SIG-M5 treated with dmso at 0.1 percent for 504 hours (cell line): ENCODE results near the gene HOXA5.

Experiments
- DNase-seq: peaks from one replicate; lab custom pipeline; 2025; ENCODE audit not compliant: unreplicated experiment; lab: John Stamatoyannopoulos, UW

HOXA5 gene

DNA sequence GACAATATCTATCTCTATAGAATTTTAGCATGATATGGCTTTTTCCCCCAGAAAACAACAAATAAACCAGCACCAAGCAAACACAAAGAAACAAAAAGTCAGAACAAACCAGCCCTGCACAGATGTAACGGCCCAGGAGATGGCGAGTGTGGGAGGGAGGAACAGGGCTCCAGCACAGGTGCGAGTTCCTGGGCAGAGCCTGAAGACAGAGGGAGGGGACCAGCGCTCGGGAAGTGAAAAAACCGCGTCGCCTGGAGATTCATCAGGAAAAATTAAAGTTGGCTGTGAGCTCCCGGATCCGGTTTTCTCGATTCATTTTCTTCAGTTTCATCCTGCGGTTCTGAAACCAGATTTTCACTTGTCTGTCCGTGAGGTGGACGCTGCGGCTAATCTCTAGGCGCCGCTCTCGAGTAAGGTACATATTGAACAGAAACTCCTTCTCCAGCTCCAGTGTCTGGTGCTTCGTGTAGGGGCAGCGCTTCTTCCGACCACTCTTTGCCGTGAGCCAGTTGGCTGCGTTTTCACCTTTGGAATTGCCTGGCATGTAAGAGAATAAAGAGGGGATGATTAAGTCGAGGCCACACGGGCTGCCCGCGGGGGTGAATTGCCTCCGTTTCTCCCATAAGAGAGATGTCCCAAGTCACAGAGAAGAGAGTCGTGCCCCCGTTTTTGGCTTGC, 28.3 kb upstream of the HOXA5 start:
- DNase-seq = no peak

GRCh38 chr7:27171325-27171636, 27.8 kb upstream of the HOXA5 start:
- no peak for DNase-seq

DNA sequence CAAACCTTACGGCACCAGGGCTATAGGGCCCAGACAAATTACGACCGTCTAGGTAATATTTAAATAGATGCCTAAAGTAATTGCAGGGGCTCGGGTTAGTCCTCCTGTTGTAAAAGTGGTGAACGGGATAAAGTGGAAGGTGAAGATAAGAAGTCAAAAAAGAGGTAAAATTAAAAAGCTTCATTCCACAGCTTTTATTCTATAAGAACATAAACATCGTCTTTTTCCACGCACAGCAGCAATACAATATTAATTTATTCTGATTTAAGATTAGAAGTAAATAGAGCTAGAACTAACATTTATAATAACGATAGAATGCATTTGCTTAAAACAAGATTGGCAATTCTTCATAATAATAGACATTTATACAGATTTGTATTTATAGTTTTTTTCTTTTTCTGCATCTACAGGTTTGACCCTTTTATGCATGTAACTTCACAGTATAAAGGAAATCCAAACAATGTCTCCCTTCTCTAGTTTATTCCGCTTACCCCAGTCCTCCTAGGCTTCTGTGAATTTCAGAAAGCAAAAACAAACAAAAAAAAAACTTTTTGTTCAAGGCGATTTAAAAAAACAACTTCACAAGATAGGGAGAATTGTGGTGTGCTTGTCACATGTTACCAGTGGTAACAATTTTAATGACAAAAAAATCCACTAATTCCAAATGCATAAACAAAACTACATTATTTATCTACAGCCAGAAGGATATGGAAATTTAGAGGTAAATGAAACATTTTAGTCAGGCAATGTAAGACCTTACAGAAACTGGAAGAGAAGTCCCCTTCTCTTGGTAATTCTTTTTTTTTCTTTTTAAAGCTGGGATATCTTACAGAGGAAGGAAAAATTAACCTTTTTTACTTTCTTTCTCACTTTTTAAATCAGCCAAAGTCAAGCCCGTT, 27.2 kb upstream of the HOXA5 start:
- no peak for DNase-seq

DNA sequence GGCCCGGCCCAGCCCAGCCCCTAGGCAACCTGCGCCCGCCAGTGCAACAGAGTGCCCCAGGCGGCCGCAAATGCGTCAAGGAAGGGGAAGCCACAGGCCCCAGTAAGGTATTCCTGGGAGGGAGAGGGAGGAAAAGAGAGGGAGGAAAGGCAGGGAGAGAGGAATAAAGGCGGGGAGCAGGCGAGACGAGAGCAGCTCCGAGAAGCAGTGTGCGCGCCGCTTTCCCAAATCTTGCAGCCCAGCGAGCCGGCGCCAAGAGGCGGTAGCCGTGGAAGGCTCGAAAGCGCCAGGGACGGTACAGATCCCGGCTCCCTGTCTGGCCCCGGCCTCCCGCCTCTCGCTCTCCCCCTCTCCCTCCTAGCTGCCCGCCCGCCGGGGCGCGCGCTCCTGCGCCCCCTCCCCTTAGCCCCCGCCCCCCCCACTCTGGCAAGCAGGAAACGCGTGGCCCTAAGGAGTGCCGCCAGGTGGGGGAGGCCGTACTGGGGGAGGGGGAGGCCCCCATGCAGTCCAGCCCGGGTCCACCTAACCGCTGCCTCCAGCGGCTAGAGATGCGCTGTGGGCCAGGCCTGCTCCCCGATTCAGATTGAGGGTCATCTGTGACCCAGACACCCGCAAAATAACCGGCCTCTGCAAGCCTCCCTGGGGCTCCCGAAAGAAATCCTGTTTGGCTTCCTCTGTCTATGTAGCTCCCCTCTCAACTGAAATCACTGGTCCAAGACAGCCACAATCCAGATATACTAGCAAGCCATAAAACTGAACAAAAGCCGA, 26.4 kb upstream of the HOXA5 start:
- DNase-seq = no peak

- no peak for DNase-seq
Measured at GRCh38 chr7:27168265-27168947, 24.9 kb upstream of the HOXA5 start.

DNA sequence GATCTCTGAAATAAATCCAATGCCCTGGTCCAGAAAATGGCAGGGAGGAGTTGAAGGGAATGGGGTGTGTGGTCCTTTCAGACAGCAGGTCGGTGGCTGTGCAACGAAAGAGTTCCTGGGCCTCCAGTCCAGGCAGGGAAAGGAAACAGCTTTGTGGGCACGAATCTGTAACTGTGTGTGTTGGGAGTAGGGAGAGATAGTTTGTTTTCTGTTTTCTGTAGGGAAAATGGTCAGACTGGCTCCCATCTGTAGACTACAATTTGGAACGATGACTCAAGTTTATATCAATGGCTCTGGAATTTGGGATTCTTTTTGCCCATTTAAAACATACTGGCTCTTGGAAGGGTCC, 24.4 kb upstream of the HOXA5 start:
- DNase-seq = no peak

DNA sequence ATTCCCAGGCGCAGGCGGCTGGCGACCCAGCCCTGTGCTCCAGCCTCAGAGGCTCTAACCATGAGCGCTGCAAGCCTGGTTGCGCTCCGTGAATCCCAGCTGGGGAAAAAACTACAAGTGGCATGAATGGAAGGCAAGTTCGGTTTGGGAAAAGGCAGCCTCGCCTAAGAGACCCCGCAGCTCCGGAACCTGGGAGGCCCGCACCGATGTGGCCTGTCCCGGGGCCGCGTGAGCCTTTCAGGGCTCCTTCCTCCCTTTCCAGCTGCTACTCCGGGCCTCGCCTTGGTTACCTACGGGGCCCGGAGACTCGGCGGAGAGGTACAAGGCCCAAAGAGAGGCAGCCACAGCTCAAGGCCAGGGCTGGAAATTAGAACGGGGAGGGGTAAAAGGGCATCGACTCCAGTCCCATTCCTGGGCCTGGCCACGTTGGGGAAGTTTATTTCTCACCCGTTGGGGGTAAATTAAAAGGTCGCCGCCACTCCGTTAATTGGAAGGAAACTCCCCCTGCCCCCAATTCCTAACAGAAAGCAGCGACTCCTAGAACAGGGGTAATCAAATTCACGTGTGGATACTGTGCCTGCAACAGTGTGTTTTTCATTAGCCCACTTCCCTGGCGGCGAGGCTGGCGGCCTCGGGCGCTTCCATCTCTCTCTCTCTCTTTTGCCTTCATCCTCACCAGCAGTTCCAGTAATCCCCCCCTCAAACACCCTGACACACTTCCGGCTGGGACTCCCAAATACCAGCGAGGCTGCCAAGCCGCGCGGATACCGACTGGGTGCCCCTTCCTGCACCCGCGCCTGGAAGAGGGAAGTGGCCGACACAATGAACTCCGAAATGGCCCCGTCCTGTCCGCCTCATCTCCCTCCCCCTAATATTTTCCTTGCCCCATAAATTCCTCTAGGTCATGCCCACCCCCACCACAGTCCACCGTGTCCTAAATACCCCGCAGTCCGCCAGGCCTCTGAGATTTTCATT, 23.3 kb upstream of the HOXA5 start:
- DNase-seq = no peak

DNA sequence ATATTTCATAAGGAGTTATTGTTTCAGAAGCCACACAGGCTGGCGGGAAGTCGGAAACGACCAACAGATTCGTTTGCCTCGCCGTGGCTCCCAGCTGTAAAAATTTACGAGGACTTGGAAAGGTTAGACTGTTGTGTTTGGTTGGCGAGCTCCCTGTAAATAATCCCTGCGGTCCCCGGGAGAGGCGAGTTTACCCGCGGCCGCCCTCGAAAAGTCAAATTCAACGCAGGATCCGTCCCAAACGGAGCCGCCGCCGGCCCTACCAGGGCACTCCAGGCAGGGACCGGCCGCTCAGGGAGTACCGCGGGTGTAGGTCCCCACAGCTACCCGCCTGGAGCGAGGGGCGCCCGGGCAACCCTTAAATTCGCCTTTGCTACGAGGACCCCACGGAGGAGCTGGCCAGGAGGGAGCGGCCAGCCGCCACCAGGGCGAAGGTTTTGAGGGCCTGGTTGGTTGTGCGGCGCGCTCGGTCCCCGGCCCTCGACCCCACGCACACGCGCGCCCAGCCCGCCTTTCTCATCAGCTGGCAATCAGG, 22.6 kb upstream of the HOXA5 start:
- no peak for DNase-seq

DNA sequence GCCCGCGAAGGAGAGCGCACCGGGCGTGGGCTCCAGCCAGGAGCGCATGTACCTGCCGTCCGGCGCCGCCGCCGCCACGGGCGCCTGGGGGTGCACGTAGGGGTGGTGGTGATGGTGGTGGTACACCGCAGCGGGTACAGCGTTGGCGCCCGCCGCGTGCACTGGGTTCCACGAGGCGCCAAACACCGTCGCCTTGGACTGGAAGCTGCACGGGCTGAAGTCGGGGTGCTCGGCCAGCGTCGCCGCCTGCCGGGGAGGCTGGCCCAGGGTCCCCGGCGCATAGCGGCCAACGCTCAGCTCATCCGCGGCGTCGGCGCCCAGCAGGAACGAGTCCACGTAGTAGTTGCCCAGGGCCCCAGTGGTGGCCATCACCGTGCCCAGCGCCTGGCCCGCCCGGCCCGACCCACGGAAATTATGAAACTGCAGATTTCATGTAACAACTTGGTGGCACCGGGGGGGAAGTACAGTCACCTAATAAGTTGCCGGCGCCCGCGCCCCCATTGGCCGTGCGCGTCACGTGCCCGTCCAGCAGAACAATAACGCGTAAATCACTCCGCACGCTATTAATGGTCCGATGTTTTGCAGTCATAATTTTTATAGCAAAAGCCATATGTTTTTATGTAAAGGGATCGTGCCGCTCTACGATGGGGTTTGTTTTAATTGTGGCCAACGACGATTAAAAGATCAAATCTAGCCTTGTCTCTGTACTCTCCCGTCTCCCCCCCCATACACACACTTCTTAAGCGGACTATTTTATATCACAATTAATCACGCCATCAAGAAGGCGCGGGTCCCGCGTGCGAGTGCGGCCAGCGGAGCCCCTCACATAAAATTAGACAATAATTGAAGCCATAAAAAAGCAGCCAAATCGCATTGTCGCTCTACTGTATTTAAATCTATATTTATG, 21.9 kb upstream of the HOXA5 start, which contains the start of gene HOXA9:
Gene HOXA9, minus strand, starts transcription at position 449 of the 907 bp plus-strand sequence. Its CDS starts 80 bp downstream, at position 369.
- peak; percentile 24 for DNase-seq

DNA sequence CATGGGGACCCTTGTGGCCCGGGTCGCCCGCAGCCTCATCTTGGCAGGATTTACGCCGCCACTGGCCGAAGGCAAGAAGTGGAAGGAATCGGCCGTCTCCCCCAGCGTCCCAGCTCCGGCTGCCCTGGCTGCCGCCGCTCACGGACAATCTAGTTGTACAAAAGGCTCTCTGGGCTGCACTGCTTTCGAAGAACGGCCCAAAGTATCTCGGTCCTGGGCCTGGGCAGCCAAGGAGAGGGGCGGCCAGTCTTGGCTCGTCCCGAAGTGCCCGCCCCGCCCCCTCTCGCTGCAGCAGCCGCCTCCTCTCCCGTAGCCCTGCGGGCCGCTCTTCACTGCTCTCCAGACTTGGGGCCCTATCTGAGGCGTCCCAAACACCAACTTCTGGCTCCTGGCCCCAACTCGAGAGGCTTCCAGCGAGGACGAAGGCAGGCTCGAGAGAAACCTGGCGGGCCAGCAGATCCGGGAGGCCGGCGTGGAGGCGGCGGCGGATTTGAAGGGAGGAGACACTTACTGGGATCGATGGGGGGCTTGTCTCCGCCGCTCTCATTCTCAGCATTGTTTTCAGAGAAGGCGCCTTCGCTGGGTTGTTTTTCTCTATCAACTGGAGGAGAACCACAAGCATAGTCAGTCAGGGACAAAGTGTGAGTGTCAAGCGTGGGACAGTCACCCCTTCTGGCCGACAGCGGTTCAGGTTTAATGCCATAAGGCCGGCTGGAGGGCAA, 21.0 kb upstream of the HOXA5 start:
- no peak for DNase-seq

DNA sequence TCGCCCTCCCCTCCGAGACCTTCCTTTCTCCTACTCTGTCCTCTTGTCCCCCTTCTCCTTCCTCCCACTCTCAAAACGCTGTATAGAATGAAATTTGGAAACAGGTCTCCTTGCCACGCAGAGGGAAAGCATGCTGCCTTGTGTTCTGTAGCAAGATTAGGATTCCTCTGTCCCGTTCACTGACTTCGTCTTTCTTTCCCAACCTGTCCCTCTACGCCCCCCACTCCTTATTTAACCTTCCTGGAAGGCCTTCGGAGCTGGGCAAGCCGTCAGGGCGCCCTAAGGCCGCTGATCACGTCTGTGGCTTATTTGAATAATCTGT, 20.5 kb upstream of the HOXA5 start:
- DNase-seq = no peak

DNA sequence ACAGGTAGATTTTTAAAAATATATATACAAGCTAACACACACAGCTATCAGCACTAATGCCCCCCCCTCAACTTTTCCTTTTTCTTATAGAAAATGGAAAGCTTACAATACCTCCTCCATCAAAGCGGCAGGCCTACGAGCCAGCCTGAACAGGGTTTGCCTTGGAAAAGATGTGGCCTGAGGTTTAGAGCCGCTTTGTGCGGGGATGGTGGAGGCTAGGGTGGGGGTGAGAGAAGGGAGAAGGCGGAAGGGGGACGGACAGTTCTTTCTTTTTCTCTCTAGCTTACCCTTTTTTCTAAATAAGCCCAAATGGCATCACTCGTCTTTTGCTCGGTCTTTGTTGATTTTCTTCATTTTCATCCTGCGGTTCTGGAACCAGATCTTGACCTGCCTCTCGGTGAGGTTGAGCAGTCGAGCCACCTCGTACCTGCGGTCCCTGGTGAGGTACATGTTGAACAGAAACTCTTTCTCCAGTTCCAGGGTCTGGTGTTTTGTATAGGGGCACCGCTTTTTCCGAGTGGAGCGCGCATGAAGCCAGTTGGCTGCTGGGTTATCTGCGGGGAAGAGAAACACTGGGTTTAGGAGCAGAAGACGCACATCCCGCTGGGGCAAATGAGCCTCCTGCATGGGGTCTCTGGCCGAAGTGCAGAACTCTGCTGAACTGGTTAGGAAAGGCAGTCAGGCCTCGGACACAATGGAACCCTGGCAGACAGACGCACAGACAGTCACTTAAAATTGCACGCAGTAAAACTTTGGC, 20.0 kb upstream of the HOXA5 start:
- DNase-seq = no peak

DNA sequence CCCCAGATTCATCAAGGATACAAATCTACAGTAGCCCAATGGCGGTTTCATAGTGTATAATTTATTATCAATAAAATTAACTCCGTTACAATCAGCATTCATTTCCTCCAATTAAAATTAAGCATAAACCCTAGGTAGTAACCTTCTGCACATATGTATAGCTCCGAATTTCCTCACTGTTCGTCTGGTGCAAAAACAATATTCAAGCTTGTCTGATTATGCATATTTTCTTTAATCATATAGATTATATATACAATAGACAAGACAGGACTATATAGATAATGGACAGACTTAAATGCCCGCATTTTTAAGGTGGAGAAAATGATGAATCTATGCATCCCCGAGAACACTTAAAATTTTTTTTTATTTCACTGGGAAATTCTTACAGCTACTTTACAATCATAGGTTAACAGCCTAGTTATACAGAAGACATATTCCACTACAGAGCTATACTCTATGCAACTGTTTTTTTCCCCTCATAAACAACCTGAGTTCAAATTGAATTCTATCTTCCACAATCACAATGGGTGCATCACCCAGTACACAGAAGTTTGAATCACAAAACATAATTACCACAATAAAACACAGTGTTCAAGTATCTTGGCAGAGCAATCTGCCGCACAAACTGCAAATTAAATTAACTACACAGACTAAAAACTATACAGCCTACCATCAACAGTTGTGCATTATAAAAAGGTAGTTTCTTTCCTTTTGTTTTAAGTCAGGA, 19.2 kb upstream of the HOXA5 start:
- no peak for DNase-seq

DNA sequence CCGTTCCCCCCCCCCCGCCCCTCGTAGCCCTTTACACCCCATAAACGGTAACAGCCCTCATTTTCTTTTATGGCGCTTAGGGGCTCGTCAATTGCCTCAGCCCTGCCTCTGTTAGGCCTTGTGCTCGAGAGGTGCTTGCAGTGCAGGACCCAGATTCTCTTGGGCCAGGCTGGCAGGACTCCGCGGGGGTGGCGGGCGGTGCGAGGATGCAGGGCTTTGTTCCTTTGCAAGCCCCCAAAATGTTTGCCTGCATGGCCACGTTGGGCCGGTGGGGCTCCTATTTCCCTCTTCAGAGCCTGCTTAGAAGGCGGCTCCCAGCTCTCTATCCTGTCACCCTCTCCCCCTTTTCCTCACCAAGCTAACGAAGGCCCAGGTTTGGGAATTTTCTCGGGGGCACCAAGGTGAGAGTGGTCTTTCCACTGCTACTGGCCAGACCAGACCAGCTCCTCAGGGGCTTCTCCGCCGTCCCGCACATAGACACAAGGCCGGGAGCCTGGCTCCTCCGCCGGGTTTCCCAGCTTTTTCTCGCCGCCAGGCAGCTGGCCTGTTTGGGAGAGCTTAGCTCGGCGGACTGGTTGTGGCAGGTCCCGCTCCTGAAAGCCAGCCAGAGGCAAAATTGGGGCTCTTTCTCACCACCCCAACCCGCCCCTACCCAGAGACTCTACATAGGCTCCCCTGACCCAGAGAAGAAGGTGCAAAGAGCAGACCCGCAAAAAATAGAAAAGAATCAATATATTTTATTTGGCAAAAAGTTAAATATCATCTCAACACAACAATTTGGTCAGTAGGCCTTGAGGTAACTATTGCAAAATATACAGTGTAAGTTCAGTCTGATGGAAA, 18.5 kb upstream of the HOXA5 start:
- no peak for DNase-seq

DNA sequence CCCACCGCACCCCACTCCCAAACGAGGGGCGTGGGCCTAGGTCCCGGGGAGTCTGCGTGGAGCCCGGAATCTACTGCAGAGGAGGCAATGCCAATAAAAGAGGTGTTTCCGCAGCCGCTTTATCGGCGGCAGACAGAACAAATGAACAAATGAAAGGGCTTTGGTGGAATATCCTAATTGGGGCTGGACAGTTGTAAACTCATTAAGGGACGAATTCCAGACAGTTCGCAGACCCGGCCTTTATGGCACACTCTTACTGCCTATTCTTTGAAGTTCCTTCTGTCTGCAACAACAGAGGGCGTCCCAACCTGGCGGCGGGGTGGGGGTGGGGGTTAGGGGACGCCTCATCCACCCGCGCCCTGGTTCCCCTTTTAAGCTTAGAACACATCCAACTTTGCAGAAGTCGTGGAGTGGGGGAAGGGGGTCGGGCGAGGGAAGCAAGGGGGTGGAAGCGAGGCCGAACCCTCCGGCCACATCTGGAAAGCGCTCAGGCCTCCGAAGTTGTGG, 17.8 kb upstream of the HOXA5 start:
- peak; percentile 57 for DNase-seq
